ENCODE measurements around the gene SYT17.
"Not testable (repeated sequence)": the region's sequence is repeated elsewhere in the genome, so short reads cannot be mapped to it uniquely, and the experiment has no call there.

Gene SYT17

GRCh38 chr16:19184823-19185509, 16.9 kb downstream of the SYT17 start:
- Histone ChIP-seq H3K36me3 (ENCODE audit: insufficient read depth, low read length) (peaks cover 10% of the 10 kb centered on the region), H3K27me3 (ENCODE audit: insufficient read depth, low read length) (no peaks in the 10 kb centered on the region)

GRCh38 chr16:19185510-19185851, 17.4 kb downstream of the SYT17 start:
- no peaks in the 10 kb centered on the region for H3K27me3 ChIP-seq (ENCODE audit: insufficient read depth, low read length)
- peaks cover 10% of the 10 kb centered on the region for H3K36me3 ChIP-seq (ENCODE audit: insufficient read depth, low read length)
- no peak overlapping the region for H3K4me3 ChIP-seq (ENCODE audit: low read length)
- no peaks in the 10 kb centered on the region for H3K9me3 ChIP-seq (ENCODE audit: low read length)
- H3K4me1 ChIP-seq (ENCODE audit: insufficient read depth, low read length), result no peaks in the 10 kb centered on the region
- no peak overlapping the region for H2AFZ ChIP-seq (ENCODE audit: low read depth, low read length)

More at GRCh38 chr16:19184823-19185509, 16.9 kb downstream of the SYT17 start:
- no peak overlapping the region for H2AFZ ChIP-seq (ENCODE audit: low read depth, low read length)
- no peak overlapping the region for H3K4me3 ChIP-seq (ENCODE audit: low read length)
- H3K4me1 ChIP-seq (ENCODE audit: insufficient read depth, low read length), result no peaks in the 10 kb centered on the region
- H3K9me3 ChIP-seq (ENCODE audit: low read length), result no peaks in the 10 kb centered on the region

- Histone ChIP-seq H3K36me3 (ENCODE audit: insufficient read depth, low read length) (peaks cover 10% of the 10 kb centered on the region), H2AFZ (ENCODE audit: low read depth, low read length) (no peak overlapping the region), H3K4me3 (ENCODE audit: low read length) (no peak overlapping the region), H3K9me3 (ENCODE audit: low read length) (no peaks in the 10 kb centered on the region), H3K27me3 (ENCODE audit: insufficient read depth, low read length) (no peaks in the 10 kb centered on the region), H3K4me1 (ENCODE audit: insufficient read depth, low read length) (no peaks in the 10 kb centered on the region)
These were observed 18.4 kb downstream of the SYT17 start for GRCh38 chr16:19186408-19186807.

- H3K9me3 ChIP-seq (ENCODE audit: low read length); H3K4me1 ChIP-seq (ENCODE audit: insufficient read depth, low read length); H2AFZ ChIP-seq (ENCODE audit: low read depth, low read length); H3K4me3 ChIP-seq (ENCODE audit: low read length); H3K27me3 ChIP-seq (ENCODE audit: insufficient read depth, low read length): not testable (repeated sequence)
- peaks cover 10% of the 10 kb centered on the region for H3K36me3 ChIP-seq (ENCODE audit: insufficient read depth, low read length)
These were observed 19.9 kb downstream of the SYT17 start for GRCh38 chr16:19187961-19188360.

- H3K4me1 ChIP-seq (ENCODE audit: insufficient read depth, low read length), result no peaks in the 10 kb centered on the region
- no peak overlapping the region for H3K4me3 ChIP-seq (ENCODE audit: low read length)
- no peaks in the 10 kb centered on the region for H3K27me3 ChIP-seq (ENCODE audit: insufficient read depth, low read length)
- no peak overlapping the region for H2AFZ ChIP-seq (ENCODE audit: low read depth, low read length)
- peaks cover 6% of the 10 kb centered on the region for H3K36me3 ChIP-seq (ENCODE audit: insufficient read depth, low read length)
- H3K9me3 ChIP-seq (ENCODE audit: low read length), result no peaks in the 10 kb centered on the region
These were observed 20.4 kb downstream of the SYT17 start for GRCh38 chr16:19188406-19188805.

- Histone ChIP-seq H3K4me1 (ENCODE audit: insufficient read depth, low read length) (no peaks in the 10 kb centered on the region), H3K27me3 (ENCODE audit: insufficient read depth, low read length) (no peaks in the 10 kb centered on the region), H3K9me3 (ENCODE audit: low read length) (peaks cover 2% of the 10 kb centered on the region), H3K4me3 (ENCODE audit: low read length) (no peak overlapping the region), H3K36me3 (ENCODE audit: insufficient read depth, low read length) (peaks cover 4% of the 10 kb centered on the region), H2AFZ (ENCODE audit: low read depth, low read length) (no peak overlapping the region)
These were observed 24.8 kb downstream of the SYT17 start for GRCh38 chr16:19192865-19193264.

- H3K4me1 ChIP-seq (ENCODE audit: insufficient read depth, low read length), result no peaks in the 10 kb centered on the region
- H3K36me3 ChIP-seq (ENCODE audit: insufficient read depth, low read length), result peaks cover 4% of the 10 kb centered on the region
- no peak overlapping the region for H3K4me3 ChIP-seq (ENCODE audit: low read length)
- H2AFZ ChIP-seq (ENCODE audit: low read depth, low read length), result no peak overlapping the region
- peaks cover 16% of the 10 kb centered on the region for H3K9me3 ChIP-seq (ENCODE audit: low read length)
- H3K27me3 ChIP-seq (ENCODE audit: insufficient read depth, low read length), result no peaks in the 10 kb centered on the region
These were observed 28.8 kb downstream of the SYT17 start for GRCh38 chr16:19196871-19197270.

GRCh38 chr16:19203374-19203966, 35.4 kb downstream of the SYT17 start:
- Histone ChIP-seq H2AFZ (ENCODE audit: low read depth, low read length) (no peak overlapping the region), H3K4me3 (ENCODE audit: low read length) (no peak overlapping the region), H3K9me3 (ENCODE audit: low read length) (peaks cover 14% of the 10 kb centered on the region), H3K4me1 (ENCODE audit: insufficient read depth, low read length) (no peaks in the 10 kb centered on the region), H3K36me3 (ENCODE audit: insufficient read depth, low read length) (no peaks in the 10 kb centered on the region), H3K27me3 (ENCODE audit: insufficient read depth, low read length) (no peaks in the 10 kb centered on the region)

- H3K4me1 ChIP-seq (ENCODE audit: insufficient read depth, low read length), result peaks cover 4% of the 10 kb centered on the region
- H2AFZ ChIP-seq (ENCODE audit: low read depth, low read length), result no peak overlapping the region
- no peaks in the 10 kb centered on the region for H3K36me3 ChIP-seq (ENCODE audit: insufficient read depth, low read length)
- H3K4me3 ChIP-seq (ENCODE audit: low read length), result no peak overlapping the region
- H3K9me3 ChIP-seq (ENCODE audit: low read length), result peaks cover 3% of the 10 kb centered on the region
- no peaks in the 10 kb centered on the region for H3K27me3 ChIP-seq (ENCODE audit: insufficient read depth, low read length)
These were observed 42.4 kb downstream of the SYT17 start for GRCh38 chr16:19210280-19210924.

GRCh38 chr16:19210968-19211367, 42.9 kb downstream of the SYT17 start:
- Histone ChIP-seq H3K9me3 (ENCODE audit: low read length) (peaks cover 3% of the 10 kb centered on the region), H3K4me3 (ENCODE audit: low read length) (no peak overlapping the region), H3K36me3 (ENCODE audit: insufficient read depth, low read length) (no peaks in the 10 kb centered on the region), H2AFZ (ENCODE audit: low read depth, low read length) (no peak overlapping the region), H3K27me3 (ENCODE audit: insufficient read depth, low read length) (no peaks in the 10 kb centered on the region), H3K4me1 (ENCODE audit: insufficient read depth, low read length) (peaks cover 4% of the 10 kb centered on the region)

GRCh38 chr16:19212059-19212458, 44.0 kb downstream of the SYT17 start:
- Histone ChIP-seq H3K4me3 (ENCODE audit: low read length) (no peak overlapping the region), H3K4me1 (ENCODE audit: insufficient read depth, low read length) (peaks cover 4% of the 10 kb centered on the region), H3K36me3 (ENCODE audit: insufficient read depth, low read length) (no peaks in the 10 kb centered on the region), H2AFZ (ENCODE audit: low read depth, low read length) (no peak overlapping the region), H3K27me3 (ENCODE audit: insufficient read depth, low read length) (no peaks in the 10 kb centered on the region), H3K9me3 (ENCODE audit: low read length) (peaks cover 3% of the 10 kb centered on the region)

- Histone ChIP-seq H3K4me1 (ENCODE audit: insufficient read depth, low read length) (peaks cover 4% of the 10 kb centered on the region), H2AFZ (ENCODE audit: low read depth, low read length) (no peak overlapping the region), H3K9me3 (ENCODE audit: low read length) (peaks cover 3% of the 10 kb centered on the region), H3K4me3 (ENCODE audit: low read length) (no peak overlapping the region), H3K36me3 (ENCODE audit: insufficient read depth, low read length) (no peaks in the 10 kb centered on the region), H3K27me3 (ENCODE audit: insufficient read depth, low read length) (no peaks in the 10 kb centered on the region)
These were observed 45.8 kb downstream of the SYT17 start for GRCh38 chr16:19213885-19214284.

- Histone ChIP-seq H3K9me3 (ENCODE audit: low read length) (peaks cover 3% of the 10 kb centered on the region), H3K4me3 (ENCODE audit: low read length) (no peak overlapping the region)
These were observed 47.7 kb downstream of the SYT17 start for GRCh38 chr16:19215705-19216104.

More at GRCh38 chr16:19215705-19216104, 47.7 kb downstream of the SYT17 start:
- peaks cover 9% of the 10 kb centered on the region for H3K4me1 ChIP-seq (ENCODE audit: insufficient read depth, low read length)
- peaks cover 3% of the 10 kb centered on the region for H3K36me3 ChIP-seq (ENCODE audit: insufficient read depth, low read length)
- H3K27me3 ChIP-seq (ENCODE audit: insufficient read depth, low read length), result no peaks in the 10 kb centered on the region
- no peak overlapping the region for H2AFZ ChIP-seq (ENCODE audit: low read depth, low read length)
